ENCODE data around the gene UNC5A.

DNA sequence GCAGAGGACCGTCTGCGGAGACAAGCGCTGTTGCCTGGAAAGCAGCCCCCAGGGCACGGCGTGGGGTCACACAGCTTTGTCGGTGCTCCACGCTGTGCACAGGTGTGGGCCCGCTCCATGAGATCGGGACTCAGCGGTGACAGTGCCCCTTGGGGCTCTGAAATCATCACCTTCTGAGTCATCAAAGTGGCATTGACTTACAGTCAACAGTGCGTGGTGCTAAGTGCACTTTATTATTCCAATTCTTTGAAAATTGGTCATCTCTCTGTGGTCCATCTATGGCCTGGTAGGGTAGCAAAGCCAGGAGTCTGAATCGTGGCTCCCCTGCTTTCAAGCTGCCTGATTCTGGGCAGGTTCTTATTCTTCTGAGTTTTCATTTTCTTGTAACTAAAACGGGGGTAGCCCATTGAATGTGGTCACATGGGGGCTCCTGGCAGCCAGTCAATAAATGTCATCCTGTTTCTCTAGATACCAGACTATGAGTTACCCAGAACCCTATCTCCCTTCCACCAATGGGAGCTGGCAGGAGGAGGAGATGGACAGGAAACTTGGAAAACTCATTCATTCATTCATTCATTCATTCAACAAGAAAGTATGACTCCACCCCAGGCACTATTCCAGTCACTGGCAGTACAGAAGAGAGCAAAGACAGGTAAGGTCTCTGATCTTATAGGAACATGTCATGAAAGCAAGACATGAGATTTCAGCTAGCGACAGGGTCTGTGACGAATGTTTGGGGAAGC lies 20.3 kb upstream of the UNC5A start:
- no peak for TF ChIP-seq RARB (CRISPR knock-in tag; IDR thresholded peaks at IDR 0.05)
- no peak for TF ChIP-seq ZC3H10 (CRISPR knock-in tag; IDR thresholded peaks at IDR 0.05)
- TF ChIP-seq PPARA (CRISPR knock-in tag; IDR thresholded peaks at IDR 0.05; ENCODE audit: borderline replicate concordance) = no peak
- TF ChIP-seq, protein P1, sequence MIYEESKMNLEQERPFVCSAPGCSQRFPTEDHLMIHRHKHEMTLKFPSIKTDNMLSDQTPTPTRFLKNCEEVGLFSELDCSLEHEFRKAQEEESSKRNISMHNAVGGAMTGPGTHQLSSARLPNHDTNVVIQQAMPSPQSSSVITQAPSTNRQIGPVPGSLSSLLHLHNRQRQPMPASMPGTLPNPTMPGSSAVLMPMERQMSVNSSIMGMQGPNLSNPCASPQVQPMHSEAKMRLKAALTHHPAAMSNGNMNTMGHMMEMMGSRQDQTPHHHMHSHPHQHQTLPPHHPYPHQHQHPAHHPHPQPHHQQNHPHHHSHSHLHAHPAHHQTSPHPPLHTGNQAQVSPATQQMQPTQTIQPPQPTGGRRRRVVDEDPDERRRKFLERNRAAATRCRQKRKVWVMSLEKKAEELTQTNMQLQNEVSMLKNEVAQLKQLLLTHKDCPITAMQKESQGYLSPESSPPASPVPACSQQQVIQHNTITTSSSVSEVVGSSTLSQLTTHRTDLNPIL (CRISPR knock-in tag; IDR thresholded peaks at IDR 0.05; ENCODE audit: low read depth) = no peak
- TF ChIP-seq ZFP30 (CRISPR knock-in tag; IDR thresholded peaks at IDR 0.05) = no peak
- TF ChIP-seq SNAI2 (CRISPR knock-in tag; IDR thresholded peaks at IDR 0.05) = no peak
- no peak for TF ChIP-seq ZNF565 (CRISPR knock-in tag; conservative IDR thresholded peaks at IDR 0.05; ENCODE audit: low read depth)
- TF ChIP-seq ISL1 (CRISPR knock-in tag; IDR thresholded peaks at IDR 0.05) = no peak
- TF ChIP-seq, protein P2, sequence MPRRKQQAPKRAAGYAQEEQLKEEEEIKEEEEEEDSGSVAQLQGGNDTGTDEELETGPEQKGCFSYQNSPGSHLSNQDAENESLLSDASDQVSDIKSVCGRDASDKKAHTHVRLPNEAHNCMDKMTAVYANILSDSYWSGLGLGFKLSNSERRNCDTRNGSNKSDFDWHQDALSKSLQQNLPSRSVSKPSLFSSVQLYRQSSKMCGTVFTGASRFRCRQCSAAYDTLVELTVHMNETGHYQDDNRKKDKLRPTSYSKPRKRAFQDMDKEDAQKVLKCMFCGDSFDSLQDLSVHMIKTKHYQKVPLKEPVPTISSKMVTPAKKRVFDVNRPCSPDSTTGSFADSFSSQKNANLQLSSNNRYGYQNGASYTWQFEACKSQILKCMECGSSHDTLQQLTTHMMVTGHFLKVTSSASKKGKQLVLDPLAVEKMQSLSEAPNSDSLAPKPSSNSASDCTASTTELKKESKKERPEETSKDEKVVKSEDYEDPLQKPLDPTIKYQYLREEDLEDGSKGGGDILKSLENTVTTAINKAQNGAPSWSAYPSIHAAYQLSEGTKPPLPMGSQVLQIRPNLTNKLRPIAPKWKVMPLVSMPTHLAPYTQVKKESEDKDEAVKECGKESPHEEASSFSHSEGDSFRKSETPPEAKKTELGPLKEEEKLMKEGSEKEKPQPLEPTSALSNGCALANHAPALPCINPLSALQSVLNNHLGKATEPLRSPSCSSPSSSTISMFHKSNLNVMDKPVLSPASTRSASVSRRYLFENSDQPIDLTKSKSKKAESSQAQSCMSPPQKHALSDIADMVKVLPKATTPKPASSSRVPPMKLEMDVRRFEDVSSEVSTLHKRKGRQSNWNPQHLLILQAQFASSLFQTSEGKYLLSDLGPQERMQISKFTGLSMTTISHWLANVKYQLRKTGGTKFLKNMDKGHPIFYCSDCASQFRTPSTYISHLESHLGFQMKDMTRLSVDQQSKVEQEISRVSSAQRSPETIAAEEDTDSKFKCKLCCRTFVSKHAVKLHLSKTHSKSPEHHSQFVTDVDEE (CRISPR knock-in tag; IDR thresholded peaks at IDR 0.05) = no peak
- no peak for TF ChIP-seq ARNTL (CRISPR knock-in tag; IDR thresholded peaks at IDR 0.05; ENCODE audit: borderline replicate concordance, low read depth)
- TF ChIP-seq TOX (CRISPR knock-in tag; IDR thresholded peaks at IDR 0.05; ENCODE audit: borderline replicate concordance) = no peak
- no peak for TF ChIP-seq BACH2 (CRISPR knock-in tag; IDR thresholded peaks at IDR 0.05; ENCODE audit: borderline replicate concordance)
- TF ChIP-seq GLIS3 (CRISPR knock-in tag; IDR thresholded peaks at IDR 0.05) = no peak
- TF ChIP-seq CSDC2 (CRISPR knock-in tag; IDR thresholded peaks at IDR 0.05) = no peak

Measured in SK-N-SH treated with all-trans-retinoic acid at 6 μM for 48 hours (cell line).